ENCODE data around the gene AK5. TPM values are rescaled to one million over a fixed set of nuclear protein-coding genes. Genes with fewer than 3 reads are reported as not detected.

The AK5 gene
- total and polyA plus RNA-seq, 5 donors from 2014 or later = 7.3 to 22.5 (median 9.7) TPM

- Histone ChIP-seq H3K4me3 (ENCODE audit: low read depth, low read length) (no peak overlapping the region), H3K9me3 (ENCODE audit: control insufficient read depth in 2 of 2, low read length in 2 of 2) (no peaks in the 10 kb centered on the region), H3K36me3 (ENCODE audit: control insufficient read depth, insufficient read depth, low read length) (peaks cover 46% of the 10 kb centered on the region), H3K4me1 (ENCODE audit: control insufficient read depth, insufficient read depth, low read length, poor library complexity, severe bottlenecking) (no peaks in the 10 kb centered on the region), H3K27me3 (ENCODE audit: control insufficient read depth, insufficient read depth, low read length) (no peaks in the 10 kb centered on the region), H3K27ac (ENCODE audit: insufficient read depth, low read length, poor library complexity, severe bottlenecking) (no peak overlapping the region)
- peaks cover 20 to 31% (median 26%) of the 10 kb centered on the region in 4 donors for H3K4me1 Mint-ChIP-seq
- DNase-seq (no peak), ATAC-seq (ENCODE audit: low read depth in 2 of 2) (no peak)
- H3K4me3 Mint-ChIP-seq = no peak overlapping the region
- peaks cover 31% of the 10 kb centered on the region for H3K36me3 Mint-ChIP-seq
- no peaks in the 10 kb centered on the region for H3K27me3 Mint-ChIP-seq
- H3K27ac Mint-ChIP-seq = no peak overlapping the region
- no peaks in the 10 kb centered on the region for H3K9me3 Mint-ChIP-seq
Observed at GRCh38 chr1:77582905-77583304, 301.1 kb downstream of the AK5 start.

GRCh38 chr1:77583483-77583882, 301.7 kb downstream of the AK5 start:
- Histone ChIP-seq H3K27me3 (ENCODE audit: control insufficient read depth, insufficient read depth, low read length) (no peaks in the 10 kb centered on the region), H3K4me3 (ENCODE audit: low read depth, low read length) (no peak overlapping the region), H3K36me3 (ENCODE audit: control insufficient read depth, insufficient read depth, low read length) (peaks cover 41% of the 10 kb centered on the region), H3K9me3 (ENCODE audit: control insufficient read depth in 2 of 2, low read length in 2 of 2) (no peaks in the 10 kb centered on the region), H3K4me1 (ENCODE audit: control insufficient read depth, insufficient read depth, low read length, poor library complexity, severe bottlenecking) (no peaks in the 10 kb centered on the region), H3K27ac (ENCODE audit: insufficient read depth, low read length, poor library complexity, severe bottlenecking) (no peak overlapping the region)
- peaks cover 36% of the 10 kb centered on the region for H3K36me3 Mint-ChIP-seq
- DNase-seq = no peak
- H3K4me3 Mint-ChIP-seq = no peak overlapping the region
- no peaks in the 10 kb centered on the region for H3K9me3 Mint-ChIP-seq
- no peaks in the 10 kb centered on the region for H3K27me3 Mint-ChIP-seq
- peaks cover 20 to 35% (median 29%) of the 10 kb centered on the region in 4 donors for H3K4me1 Mint-ChIP-seq
- ATAC-seq (ENCODE audit: low read depth in 2 of 2) = no peak
- no peak overlapping the region for H3K27ac Mint-ChIP-seq

DNA sequence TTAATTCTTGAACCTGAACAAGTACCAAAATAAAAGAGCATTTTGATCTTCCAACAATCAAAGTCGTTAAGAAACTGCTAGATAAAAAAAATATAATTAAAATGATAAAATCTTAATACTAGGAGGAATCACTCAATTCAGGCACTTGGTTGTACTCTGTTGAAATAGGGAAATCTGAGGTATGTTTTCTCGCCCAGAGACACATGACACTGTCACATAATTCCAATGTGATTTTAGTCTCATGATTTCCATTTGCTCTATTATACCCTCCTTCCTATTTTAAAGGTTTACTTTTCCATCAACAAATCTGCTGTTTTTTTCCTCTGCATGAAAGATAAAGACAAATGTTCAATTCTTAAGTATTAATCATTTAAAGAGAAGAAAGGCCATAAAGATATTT, 303.1 kb downstream of the AK5 start:
- peaks cover 27% of the 10 kb centered on the region for H3K36me3 ChIP-seq (ENCODE audit: control insufficient read depth, insufficient read depth, low read length)
- H3K4me3 Mint-ChIP-seq = no peak overlapping the region
- peaks cover 0 to 1% (median 0%) of the 10 kb centered on the region in 7 donors for H3K9me3 Mint-ChIP-seq
- H3K27me3 ChIP-seq (ENCODE audit: control insufficient read depth, insufficient read depth, low read length) = no peaks in the 10 kb centered on the region
- peaks cover 31% of the 10 kb centered on the region for H3K36me3 Mint-ChIP-seq
- H3K4me1 Mint-ChIP-seq = peaks cover 20 to 35% (median 30%) of the 10 kb centered on the region in 4 donors
- no peaks in the 10 kb centered on the region for H3K9me3 ChIP-seq (ENCODE audit: control insufficient read depth in 2 of 2, low read length in 2 of 2)
- peak overlapping the region in 2 of 3 donors; percentile 43 to 73 for H3K27ac Mint-ChIP-seq
- no peaks in the 10 kb centered on the region for H3K4me1 ChIP-seq (ENCODE audit: control insufficient read depth, insufficient read depth, low read length, poor library complexity, severe bottlenecking)
- DNase-seq (no peak), ATAC-seq (ENCODE audit: low read depth in 2 of 2) (no peak)
- H3K4me3 ChIP-seq (ENCODE audit: low read depth, low read length) = no peak overlapping the region
- H3K27me3 Mint-ChIP-seq = no peaks in the 10 kb centered on the region
- no peak overlapping the region for H3K27ac ChIP-seq (ENCODE audit: insufficient read depth, low read length, poor library complexity, severe bottlenecking)

DNA sequence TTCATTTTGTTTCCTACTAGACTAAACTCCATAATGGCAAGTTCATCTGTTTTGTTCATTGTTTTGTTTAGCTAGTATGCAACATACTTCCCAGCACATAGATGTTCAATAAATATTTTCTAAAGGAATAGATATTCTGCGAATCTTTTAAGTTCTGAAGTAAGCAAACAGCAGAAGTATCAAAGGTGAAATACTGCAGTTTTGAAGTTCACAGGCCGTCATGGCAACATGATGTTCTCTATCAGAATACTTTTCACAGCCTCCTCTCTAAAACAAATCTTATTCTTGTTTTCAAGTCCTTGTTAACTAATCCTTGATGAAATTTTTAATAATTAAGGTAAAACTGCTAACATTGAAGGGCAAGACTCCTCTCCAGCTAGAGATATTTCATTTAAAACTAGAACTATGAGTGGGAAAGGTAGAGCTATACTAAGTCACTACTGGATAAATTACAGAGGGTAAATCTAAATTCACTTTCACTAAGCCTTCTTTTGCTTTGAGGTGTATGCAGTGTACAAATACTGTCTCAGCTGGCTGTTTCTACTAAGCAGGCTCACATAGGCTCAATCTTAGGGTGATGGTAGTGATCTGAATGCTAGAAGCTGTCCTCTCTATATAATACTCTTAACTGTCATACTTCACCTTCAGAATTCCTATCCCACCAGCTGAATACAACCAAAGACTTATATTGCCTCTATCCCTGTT, 303.9 kb downstream of the AK5 start:
- no peak overlapping the region for H3K4me3 Mint-ChIP-seq
- no peaks in the 10 kb centered on the region for H3K27me3 ChIP-seq (ENCODE audit: control insufficient read depth, insufficient read depth, low read length)
- no peaks in the 10 kb centered on the region for H3K9me3 ChIP-seq (ENCODE audit: control insufficient read depth in 2 of 2, low read length in 2 of 2)
- ATAC-seq (ENCODE audit: low read depth in 2 of 2) = no peak
- no peak overlapping the region for H3K27ac ChIP-seq (ENCODE audit: insufficient read depth, low read length, poor library complexity, severe bottlenecking)
- no peak overlapping the region for H3K4me3 ChIP-seq (ENCODE audit: low read depth, low read length)
- H3K36me3 Mint-ChIP-seq = peaks cover 23% of the 10 kb centered on the region
- H3K4me1 Mint-ChIP-seq = peaks cover 18 to 35% (median 30%) of the 10 kb centered on the region in 4 donors
- peak overlapping the region in 2 of 3 donors; percentile 43 to 73 for H3K27ac Mint-ChIP-seq
- H3K4me1 ChIP-seq (ENCODE audit: control insufficient read depth, insufficient read depth, low read length, poor library complexity, severe bottlenecking) = no peaks in the 10 kb centered on the region
- H3K36me3 ChIP-seq (ENCODE audit: control insufficient read depth, insufficient read depth, low read length) = peaks cover 19% of the 10 kb centered on the region
- peaks cover 0 to 1% (median 0%) of the 10 kb centered on the region in 7 donors for H3K9me3 Mint-ChIP-seq
- H3K27me3 Mint-ChIP-seq = no peaks in the 10 kb centered on the region
- no peak for DNase-seq

- no peaks in the 10 kb centered on the region for H3K27me3 Mint-ChIP-seq
- DNase-seq = no peak
- peaks cover 26% of the 10 kb centered on the region for H3K36me3 Mint-ChIP-seq
- Histone ChIP-seq H3K9me3 (ENCODE audit: control insufficient read depth in 2 of 2, low read length in 2 of 2) (no peaks in the 10 kb centered on the region), H3K4me1 (ENCODE audit: control insufficient read depth, insufficient read depth, low read length, poor library complexity, severe bottlenecking) (no peaks in the 10 kb centered on the region), H3K27ac (ENCODE audit: insufficient read depth, low read length, poor library complexity, severe bottlenecking) (no peak overlapping the region), H3K4me3 (ENCODE audit: low read depth, low read length) (no peak overlapping the region), H3K36me3 (ENCODE audit: control insufficient read depth, insufficient read depth, low read length) (peaks cover 3% of the 10 kb centered on the region), H3K27me3 (ENCODE audit: control insufficient read depth, insufficient read depth, low read length) (no peaks in the 10 kb centered on the region)
- peaks cover 0 to 1% (median 0%) of the 10 kb centered on the region in 7 donors for H3K9me3 Mint-ChIP-seq
- no peak overlapping the region for H3K27ac Mint-ChIP-seq
- H3K4me3 Mint-ChIP-seq = no peak overlapping the region
- ATAC-seq (ENCODE audit: low read depth in 2 of 2) = no peak
- peaks cover 24 to 59% (median 45%) of the 10 kb centered on the region in 4 donors for H3K4me1 Mint-ChIP-seq
Observed at GRCh38 chr1:77589231-77589630, 307.4 kb downstream of the AK5 start.

DNA sequence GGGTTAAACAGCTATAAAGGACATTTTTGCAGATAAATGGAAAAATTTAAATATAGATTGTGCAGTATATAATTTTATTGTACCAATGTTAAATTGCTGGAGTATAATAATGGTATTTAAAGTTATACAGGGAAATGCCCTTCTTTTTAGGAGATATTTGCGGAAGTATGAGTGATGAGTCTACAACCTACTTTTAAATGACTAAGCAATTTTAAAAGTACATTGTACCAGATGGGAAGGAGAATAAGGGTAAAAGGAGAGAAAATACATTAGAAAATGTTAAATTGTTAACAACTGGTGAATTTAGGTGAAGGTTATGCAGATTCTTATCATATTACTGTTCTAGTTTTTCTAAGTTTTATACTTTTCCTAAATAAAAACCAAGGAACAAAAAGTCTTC, 308.8 kb downstream of the AK5 start:
- Mint-ChIP-seq H3K27me3 (no peaks in the 10 kb centered on the region), H3K9me3 (peaks cover 0 to 1% (median 0%) of the 10 kb centered on the region in 7 donors), H3K4me1 (peaks cover 26 to 58% (median 47%) of the 10 kb centered on the region in 4 donors), H3K4me3 (peak overlapping the region in 1 of 4 donors; percentile 43), H3K27ac (peak overlapping the region in 1 of 3 donors; percentile 38), H3K36me3 (peaks cover 26% of the 10 kb centered on the region)
- H3K27me3 ChIP-seq (ENCODE audit: control insufficient read depth, insufficient read depth, low read length) = no peaks in the 10 kb centered on the region
- H3K9me3 ChIP-seq (ENCODE audit: control insufficient read depth in 2 of 2, low read length in 2 of 2) = no peaks in the 10 kb centered on the region
- DNase-seq (no peak), ATAC-seq (ENCODE audit: low read depth in 2 of 2) (no peak)
- H3K4me1 ChIP-seq (ENCODE audit: control insufficient read depth, insufficient read depth, low read length, poor library complexity, severe bottlenecking) = no peaks in the 10 kb centered on the region
- no peak overlapping the region for H3K4me3 ChIP-seq (ENCODE audit: low read depth, low read length)
- H3K27ac ChIP-seq (ENCODE audit: insufficient read depth, low read length, poor library complexity, severe bottlenecking) = no peak overlapping the region
- peaks cover 3% of the 10 kb centered on the region for H3K36me3 ChIP-seq (ENCODE audit: control insufficient read depth, insufficient read depth, low read length)

DNA sequence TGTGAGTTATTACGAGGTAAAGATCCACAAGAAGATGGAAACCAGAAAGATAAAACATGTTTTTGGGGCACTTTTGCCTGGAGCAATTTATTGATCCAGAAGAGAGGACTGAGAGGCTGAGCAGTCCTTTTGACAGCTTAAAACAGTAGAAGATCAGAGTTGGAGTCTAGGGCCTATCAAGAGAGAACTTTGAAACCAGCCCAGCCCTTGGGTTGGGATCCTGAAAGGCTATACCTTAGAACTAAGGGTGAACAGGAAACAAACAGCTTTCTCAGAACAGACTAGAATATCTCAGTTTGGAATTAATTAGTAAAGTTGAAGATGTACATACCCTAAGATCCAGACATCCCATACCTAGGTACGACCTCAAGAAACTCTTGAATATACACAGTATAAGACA, 311.1 kb downstream of the AK5 start:
- H3K9me3 Mint-ChIP-seq = peaks cover 0 to 1% (median 0%) of the 10 kb centered on the region in 7 donors
- H3K4me3 ChIP-seq (ENCODE audit: low read depth, low read length) = no peak overlapping the region
- H3K4me1 ChIP-seq (ENCODE audit: control insufficient read depth, insufficient read depth, low read length, poor library complexity, severe bottlenecking) = no peaks in the 10 kb centered on the region
- H3K9me3 ChIP-seq (ENCODE audit: control insufficient read depth in 2 of 2, low read length in 2 of 2) = no peaks in the 10 kb centered on the region
- peaks cover 19 to 56% (median 42%) of the 10 kb centered on the region in 4 donors for H3K4me1 Mint-ChIP-seq
- DNase-seq (no peak), ATAC-seq (ENCODE audit: low read depth in 2 of 2) (no peak)
- peaks cover 9% of the 10 kb centered on the region for H3K36me3 ChIP-seq (ENCODE audit: control insufficient read depth, insufficient read depth, low read length)
- peaks cover 32% of the 10 kb centered on the region for H3K36me3 Mint-ChIP-seq
- no peak overlapping the region for H3K27ac ChIP-seq (ENCODE audit: insufficient read depth, low read length, poor library complexity, severe bottlenecking)
- no peaks in the 10 kb centered on the region for H3K27me3 ChIP-seq (ENCODE audit: control insufficient read depth, insufficient read depth, low read length)
- H3K27ac Mint-ChIP-seq = no peak overlapping the region
- H3K27me3 Mint-ChIP-seq = no peaks in the 10 kb centered on the region
- H3K4me3 Mint-ChIP-seq = no peak overlapping the region
